Smooth muscle cell of the brain vasculature (primary cell): ENCODE results near the gene RELCH.

Experiments used
- DNase-seq: peaks from one replicate; pipeline ENCODE4 v3.0.0-alpha.2; 2012; ENCODE audit warnings: low read depth, low spot score

Gene RELCH

DNA sequence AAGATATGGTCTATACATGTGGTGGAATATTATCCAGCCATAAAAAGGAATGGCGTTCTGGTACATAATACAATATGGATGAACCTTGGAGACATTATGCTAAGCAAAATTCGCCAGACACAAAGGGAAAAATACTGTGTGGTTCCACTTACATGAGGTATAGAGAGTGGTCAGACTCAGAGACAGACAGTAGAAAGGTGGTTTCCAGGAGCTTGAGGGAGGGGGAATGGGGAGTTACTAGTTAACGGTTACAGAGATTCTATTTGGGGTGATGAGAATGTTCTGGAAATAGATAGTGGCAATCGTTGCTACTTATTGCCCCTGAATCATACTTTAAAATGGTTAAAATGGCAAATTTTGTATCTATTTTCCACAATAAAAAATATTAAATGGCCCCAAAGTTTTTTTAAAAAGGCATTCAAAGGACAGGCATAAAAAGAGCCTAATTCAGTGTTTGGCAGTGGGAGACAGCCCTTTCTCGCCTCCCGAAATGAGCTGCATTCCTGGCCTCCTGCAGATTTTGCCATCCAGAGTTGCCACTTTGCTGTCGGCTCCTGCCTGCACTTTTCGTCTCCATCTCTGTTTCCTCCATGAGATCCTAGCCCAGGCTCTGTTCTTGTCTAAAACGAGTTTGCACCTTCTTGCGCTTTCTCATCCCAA is 151.5 kb downstream of the RELCH start:
- no peak for DNase-seq

DNA sequence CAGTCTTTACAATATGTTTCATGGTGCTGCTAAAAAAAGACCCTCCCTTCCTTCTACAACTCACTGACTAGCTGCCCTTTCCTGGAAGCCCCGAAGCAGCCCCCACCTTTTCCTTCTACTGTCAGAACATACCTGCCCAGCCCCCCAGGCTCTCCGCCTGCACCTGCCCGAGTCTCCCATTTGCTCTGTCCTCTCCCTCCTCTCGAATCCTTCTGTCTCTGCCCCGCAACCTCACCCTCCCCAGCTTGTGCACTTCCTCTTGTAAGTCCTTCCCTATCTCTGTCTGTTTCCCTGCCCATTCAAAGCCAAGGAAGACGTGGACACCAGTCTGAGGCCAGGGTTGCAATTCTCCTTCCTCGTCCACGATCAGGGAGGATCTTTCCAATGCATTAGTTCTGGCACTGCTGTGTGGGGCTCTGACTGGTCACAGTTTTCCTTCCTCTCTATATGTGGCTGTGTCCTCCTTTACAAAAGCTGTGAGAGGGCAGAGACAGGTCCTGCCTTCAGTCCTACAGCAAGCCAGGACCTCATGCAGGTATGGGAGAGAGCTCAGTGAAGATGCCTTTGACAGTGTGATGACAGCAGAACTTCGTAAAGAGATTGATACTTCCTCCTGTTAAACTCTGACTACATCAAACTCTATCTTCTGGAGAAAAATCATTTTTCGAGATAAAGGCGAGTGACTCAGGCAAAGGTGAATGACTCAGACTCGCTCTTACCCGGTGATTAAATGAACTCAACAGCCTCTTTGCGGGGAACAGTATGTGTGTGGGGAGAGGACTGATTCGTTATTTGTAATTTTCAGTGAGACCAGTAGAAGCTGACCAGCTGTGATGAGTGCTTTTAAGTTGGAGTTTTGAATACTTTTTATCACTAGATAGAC is 152.3 kb downstream of the RELCH start:
- no peak for DNase-seq

- no peak for DNase-seq
Measured at GRCh38 chr18:62340996-62341395, 153.9 kb downstream of the RELCH start.

DNA sequence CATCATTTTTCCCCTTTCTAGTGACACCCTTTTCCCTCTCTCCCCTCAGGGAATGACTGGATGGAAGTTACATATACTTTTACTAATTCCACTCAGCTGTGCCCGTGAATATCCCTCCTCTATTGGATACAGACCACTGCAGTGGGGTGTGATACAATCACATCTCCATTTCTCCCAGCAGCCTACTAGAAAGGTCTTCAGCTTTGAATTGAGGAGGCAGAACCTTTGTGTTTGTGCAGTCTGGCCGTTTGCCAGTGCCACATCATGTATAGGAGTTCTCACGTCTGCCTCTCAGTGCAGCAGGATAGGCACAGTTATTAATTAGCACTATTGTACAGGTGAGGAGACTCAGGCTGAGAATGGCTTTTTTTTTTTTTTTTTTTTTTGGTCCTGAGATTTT is 154.4 kb downstream of the RELCH start:
- no peak for DNase-seq

DNA sequence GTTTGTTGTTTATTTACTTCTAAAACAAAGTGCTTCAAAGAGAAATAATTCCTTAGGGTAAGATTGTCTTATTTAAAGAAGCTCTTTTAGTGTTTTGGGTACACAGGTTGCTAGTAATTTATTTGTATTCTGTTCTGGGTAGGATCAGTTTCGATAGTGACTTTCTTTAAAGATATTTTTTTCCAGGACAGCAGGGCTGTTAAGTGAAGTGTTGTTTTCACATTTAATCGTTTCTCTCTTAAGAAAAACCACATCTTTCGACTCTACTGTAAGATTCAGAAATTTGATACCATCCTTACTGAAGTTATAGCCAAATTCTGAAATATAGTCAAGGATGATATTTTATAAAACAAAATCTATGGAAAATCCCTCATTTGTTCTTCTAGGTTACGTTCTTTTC is 155.8 kb downstream of the RELCH start:
- no peak for DNase-seq

DNA sequence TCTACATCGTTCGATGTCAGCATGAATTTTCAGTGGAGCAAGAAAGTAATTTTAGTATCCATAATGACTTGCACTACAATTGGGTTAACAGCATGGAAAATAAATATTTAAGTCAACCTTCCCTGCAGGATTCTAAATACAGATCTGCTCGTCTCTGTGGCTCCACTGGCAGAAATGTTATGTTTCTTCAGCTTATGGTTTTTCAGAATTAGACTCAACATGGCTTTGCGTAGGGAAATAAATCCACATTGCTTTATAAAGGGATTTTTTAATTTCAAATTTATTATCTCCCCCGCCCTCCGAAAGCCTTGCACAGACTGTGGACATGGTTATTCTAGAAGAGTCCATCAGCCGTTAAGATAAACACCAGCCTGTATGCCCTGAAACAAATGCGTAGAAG is 156.3 kb downstream of the RELCH start:
- no peak for DNase-seq

DNA sequence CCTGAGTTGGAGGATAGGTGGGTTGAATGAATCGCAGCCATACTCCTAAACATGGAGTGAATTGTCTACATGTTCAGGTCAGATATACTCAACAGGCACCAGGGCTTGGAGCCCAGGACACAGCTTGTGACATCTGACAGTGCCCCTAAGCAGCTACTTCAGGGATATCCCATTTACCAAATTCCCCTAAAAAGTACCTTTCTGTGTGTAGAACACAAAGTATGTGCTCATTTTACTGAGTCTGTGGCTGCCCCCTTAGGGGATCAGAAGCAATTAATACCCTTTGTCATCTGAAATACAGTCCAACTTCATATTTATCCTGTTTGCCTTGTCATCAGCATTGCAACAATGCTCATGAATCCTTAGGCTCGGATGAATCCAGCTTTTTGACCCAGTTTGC is 158.9 kb downstream of the RELCH start:
- DNase-seq = no peak

DNA sequence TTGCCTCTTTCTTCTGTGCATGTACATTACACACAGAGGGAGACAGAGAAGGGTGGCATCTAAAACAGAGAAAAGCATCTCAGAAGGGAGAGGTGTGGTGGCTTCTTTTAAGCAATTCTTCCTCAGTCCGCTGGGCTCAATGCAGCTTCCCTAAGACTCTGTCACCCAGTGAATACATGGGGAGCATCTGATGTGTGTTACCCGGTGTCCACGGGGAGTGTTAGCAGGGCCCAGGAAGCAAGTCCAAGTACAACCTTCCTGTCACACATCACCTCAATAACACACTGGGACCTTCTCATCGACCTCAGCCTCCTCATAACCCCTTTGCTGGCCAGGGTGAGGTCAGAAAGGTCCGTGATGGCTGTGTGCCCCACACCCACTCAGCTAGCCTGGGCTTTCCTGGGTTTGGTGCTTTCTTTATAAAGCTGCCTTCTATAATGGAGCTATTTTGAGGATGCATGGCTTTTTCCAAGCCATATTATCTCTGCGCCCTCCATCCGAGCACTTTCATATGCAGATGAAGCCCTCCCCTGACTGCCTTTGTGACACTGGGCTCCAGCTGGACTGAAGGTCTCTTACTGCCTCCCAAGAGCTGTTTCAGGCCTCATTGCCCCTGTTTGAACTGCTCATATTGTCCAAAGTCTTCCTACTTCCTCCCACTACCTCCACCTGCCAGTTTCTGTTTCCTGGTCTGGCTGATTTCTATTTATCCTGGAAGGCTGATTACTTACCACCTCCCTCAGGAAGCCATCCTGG is 159.5 kb downstream of the RELCH start:
- no peak for DNase-seq

DNA sequence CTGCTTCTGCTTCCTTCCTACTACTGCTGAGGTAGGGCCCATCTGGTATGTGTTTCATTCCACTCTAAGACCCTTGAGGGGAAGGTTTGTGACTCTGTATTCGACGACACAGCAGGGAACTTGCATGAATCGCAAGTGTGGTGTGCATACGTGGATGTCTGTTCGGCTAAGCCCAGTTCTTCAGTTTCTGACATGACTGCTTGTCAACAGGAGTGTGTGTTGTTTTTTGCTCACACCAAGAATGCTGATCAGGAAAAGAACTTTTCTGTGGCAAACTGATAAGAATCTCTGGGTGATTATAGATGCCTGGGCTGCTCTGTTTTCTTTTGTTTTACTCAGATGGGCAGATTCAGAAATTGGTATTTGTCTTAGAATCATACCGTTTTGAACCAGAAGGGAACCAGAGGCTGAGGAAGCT is 160.0 kb downstream of the RELCH start:
- DNase-seq = no peak

DNA sequence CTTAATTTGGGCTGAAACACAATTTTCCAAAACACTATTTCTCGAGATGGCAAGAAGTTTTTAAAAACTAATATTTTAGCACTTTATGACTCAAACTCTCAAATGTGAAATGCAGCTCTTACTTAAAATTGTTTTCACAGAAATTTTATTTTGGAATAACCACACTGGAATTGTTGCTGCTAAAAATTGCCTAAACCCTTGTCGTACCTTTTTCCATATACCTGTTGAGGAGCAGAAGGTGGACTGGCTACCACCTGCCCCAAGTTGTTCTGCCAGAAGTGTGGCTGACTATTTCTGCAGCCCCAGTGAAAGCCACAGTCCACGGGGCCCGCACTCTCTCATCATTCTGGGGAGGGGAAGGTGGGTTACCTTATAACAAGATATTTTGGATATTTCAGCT is 161.4 kb downstream of the RELCH start:
- no peak for DNase-seq

GRCh38 chr18:62353170-62353569 is 166.1 kb downstream of the RELCH start:
- no peak for DNase-seq

- DNase-seq = no peak
Measured at GRCh38 chr18:62354151-62354550, 167.1 kb downstream of the RELCH start.

- DNase-seq = no peak
Measured at GRCh38 chr18:62357079-62357719, 170.1 kb downstream of the RELCH start.
